Tibial artery (tissue), 4 donors: Measurements from ENCODE around the gene MED12L.

Experiments
- DNase-seq, 2 donors: peaks; one replicate each; pipeline ENCODE4 v3.0.0-alpha.2; 2019
- H3K27ac ChIP-seq, 2 donors: fragments of 200-600 bp; sonication (generic) in 1 of 2; 1 replicate in 1 of 2; 2 replicates in 1 of 2; pipeline ENCODE4 v1.5.1; 2018 to 2019; ENCODE audit warnings: mild to moderate bottlenecking in 1 of 2
- H3K27me3 ChIP-seq, 2 donors: fragments of 200-600 bp; sonication (generic) in 1 of 2; one replicate each; pipeline versions ENCODE4 v1.5.1 to v1.6.0; 2016 to 2019
- H3K36me3 ChIP-seq, 3 donors: fragments of 200-600 bp; sonication (generic) in 2 of 3; one replicate each; pipeline ENCODE4 v1.5.1; 2016 to 2019; ENCODE audit warnings: mild to moderate bottlenecking in 2 of 3
- H3K4me1 ChIP-seq, 4 donors: fragments of 200-600 bp; sonication (generic) in 2 of 4; 1 replicate in 3 of 4; 2 replicates in 1 of 4; pipeline ENCODE4 v1.5.1; 2016 to 2019
- H3K4me3 ChIP-seq, 2 donors: fragments of 200-600 bp; sonication (generic) in 1 of 2; 1 replicate in 1 of 2; 2 replicates in 1 of 2; pipeline ENCODE4 v1.5.1; 2018 to 2019; ENCODE audit warnings: mild to moderate bottlenecking in 2 of 2
- H3K9me3 ChIP-seq, 3 donors: fragments of 200-600 bp; sonication (generic) in 1 of 3; one replicate each; pipeline ENCODE4 v1.5.1; 2016 to 2019
- CTCF ChIP-seq, 2 experiments: fragments of 200-600 bp in 1 of 2; fragments of 450-650 bp in 1 of 2; IDR thresholded peaks; one replicate each; pipeline ENCODE4 v1.5.1; 2017 to 2019; ENCODE audit warnings: antibody characterized with exemption in 2 of 2, mild to moderate bottlenecking in 1 of 2, moderate library complexity in 1 of 2
- intact Hi-C: fragments of 100-400 bp; cut with DNase I; formaldehyde crosslinking; loops from one replicate; pipeline ENCODE4 v1.15.0; 2023; ENCODE audit warnings: low total_unique reads

MED12L gene

DNA sequence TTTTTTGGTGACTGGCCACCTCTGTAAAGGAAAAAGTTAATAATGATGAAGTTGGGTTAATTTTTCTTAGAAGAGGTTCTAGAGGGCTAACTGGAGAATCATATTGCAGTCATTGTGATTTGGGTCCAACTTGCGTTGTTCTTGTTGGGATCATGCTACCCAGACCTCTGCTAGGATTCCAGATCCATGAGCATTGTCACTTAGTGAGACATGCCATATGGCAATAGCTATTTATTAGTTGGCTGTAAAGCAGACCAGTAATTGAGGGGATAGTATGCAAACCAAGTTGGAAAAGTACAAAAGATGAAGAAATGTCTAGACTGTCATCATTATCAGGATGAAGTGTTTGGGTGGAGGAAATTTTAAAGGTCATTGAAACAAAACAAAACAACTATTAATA lies 329.8 kb downstream of the MED12L start:
- H3K27me3 ChIP-seq: no peaks in the 10 kb centered on the region
- H3K36me3 ChIP-seq: no peaks in the 10 kb centered on the region
- no peak for TF ChIP-seq CTCF (IDR thresholded peaks at IDR 0.05)
- H3K9me3 ChIP-seq: peaks cover 0 to 4% (median 0%) of the 10 kb centered on the region in 3 donors
- H3K4me3 ChIP-seq: no peak overlapping the region
- DNase-seq: no peak
- H3K4me1 ChIP-seq: no peaks in the 10 kb centered on the region
- intact Hi-C loops: no loop called here
- no peak overlapping the region for H3K27ac ChIP-seq

DNA sequence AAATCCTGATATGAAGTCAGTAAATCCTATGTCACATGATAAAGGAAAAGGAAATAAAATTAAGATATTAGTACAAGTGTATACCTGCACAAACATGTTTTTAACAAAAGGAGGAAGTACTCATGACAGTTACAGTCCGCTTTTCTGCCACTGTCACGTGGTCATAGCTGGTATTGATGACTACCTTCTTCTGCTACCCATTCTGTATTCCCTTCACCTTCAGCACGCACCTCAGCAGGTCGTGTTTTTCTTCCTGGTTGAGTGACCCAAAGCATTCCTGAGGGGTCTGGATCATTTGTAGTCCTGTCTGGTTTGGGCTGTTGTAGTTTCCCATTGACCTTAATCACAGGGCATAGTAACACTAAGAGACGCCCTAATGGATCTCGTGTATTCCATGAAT lies 334.3 kb downstream of the MED12L start:
- Histone ChIP-seq H3K4me3 (no peak overlapping the region), H3K36me3 (no peaks in the 10 kb centered on the region), H3K27ac (no peak overlapping the region), H3K27me3 (no peaks in the 10 kb centered on the region), H3K9me3 (no peaks in the 10 kb centered on the region), H3K4me1 (no peaks in the 10 kb centered on the region)
- TF ChIP-seq CTCF (IDR thresholded peaks at IDR 0.05): no peak
- intact Hi-C loops: no loop called here
- no peak for DNase-seq

GRCh38 chr3:151421938-151422337 lies 336.5 kb downstream of the MED12L start:
- H3K4me3 ChIP-seq: no peak overlapping the region
- intact Hi-C loops: no loop called here
- no peaks in the 10 kb centered on the region for H3K27me3 ChIP-seq
- H3K36me3 ChIP-seq: no peaks in the 10 kb centered on the region
- H3K4me1 ChIP-seq: no peaks in the 10 kb centered on the region
- no peaks in the 10 kb centered on the region for H3K9me3 ChIP-seq
- H3K27ac ChIP-seq: no peak overlapping the region
- no peak for TF ChIP-seq CTCF (IDR thresholded peaks at IDR 0.05)
- DNase-seq: no peak

DNA sequence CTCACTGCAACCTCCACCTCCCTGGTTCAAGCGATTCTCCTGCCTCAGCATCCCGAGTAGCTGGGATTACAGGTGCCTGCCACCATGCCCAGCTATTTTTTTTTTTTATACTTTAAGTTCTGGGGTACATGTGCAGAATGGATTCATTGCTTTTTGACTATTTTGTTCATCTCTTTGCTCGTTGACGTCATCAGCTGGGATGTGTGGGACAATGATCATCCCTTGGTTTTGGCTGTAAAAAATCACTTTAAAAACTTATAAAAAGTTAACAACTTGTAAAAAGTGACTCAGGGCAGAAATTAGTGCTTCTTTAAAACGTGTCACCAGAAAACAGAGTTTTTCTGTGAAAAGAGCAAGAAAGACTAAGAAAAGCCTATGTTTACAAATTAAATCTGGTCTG lies 337.6 kb downstream of the MED12L start:
- Histone ChIP-seq H3K4me1 (no peaks in the 10 kb centered on the region), H3K27ac (no peak overlapping the region), H3K4me3 (no peak overlapping the region), H3K9me3 (no peaks in the 10 kb centered on the region), H3K27me3 (no peaks in the 10 kb centered on the region), H3K36me3 (no peaks in the 10 kb centered on the region)
- DNase-seq: no peak
- no peak for TF ChIP-seq CTCF (IDR thresholded peaks at IDR 0.05)
- intact Hi-C loops: no loop called here

DNA sequence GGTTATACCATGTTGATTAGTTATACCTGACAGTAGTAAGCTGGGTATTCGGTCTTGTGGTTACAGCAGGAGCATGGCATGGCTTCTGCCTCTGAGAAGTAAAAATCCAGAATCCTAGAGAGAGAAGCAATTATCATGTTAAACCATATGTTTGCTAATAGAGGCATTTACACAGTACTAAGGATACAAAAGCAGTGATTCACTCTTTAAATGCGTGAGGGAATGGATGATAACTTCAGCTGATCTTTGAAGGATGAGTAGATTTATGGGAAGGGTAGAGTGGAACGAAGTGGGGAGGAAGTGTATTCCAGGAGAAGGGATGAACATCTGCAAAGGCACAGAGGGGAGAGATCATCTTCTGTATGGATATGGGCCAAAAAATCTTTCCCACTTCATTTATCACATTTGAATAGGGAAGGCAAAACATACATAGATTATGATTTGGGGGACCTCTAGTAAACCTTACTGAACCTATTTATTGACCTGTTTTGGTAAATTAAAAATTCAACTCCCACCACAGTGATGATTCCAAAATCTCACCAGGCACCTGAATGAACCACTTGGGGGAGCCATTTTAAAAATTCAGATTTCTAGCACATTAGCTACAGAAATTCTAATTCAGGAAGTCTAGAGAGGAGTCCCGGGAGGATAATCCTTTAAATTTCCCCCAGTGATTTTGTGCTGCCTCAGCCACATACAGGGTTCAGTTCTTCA lies 340.3 kb downstream of the MED12L start:
- TF ChIP-seq CTCF (IDR thresholded peaks at IDR 0.05): no peak
- intact Hi-C loops: no loop called here

DNA sequence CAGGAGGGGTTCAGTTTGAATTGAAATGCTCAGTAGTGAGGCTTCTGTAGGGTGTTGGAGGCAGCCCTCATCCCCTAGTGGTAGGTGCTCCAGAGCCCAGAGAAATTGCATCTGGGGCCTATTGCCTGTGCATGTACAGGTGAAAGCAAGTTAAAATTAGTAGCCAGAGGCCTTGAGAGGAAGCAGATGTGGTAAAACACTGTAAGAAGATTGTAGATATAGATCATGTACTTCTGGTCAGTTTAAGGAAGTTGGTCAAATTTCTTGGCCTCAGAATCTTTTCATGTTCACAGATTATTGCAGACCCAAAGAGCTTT lies 340.8 kb downstream of the MED12L start:
- Histone ChIP-seq H3K27me3 (no peaks in the 10 kb centered on the region), H3K4me1 (no peaks in the 10 kb centered on the region), H3K9me3 (no peaks in the 10 kb centered on the region), H3K36me3 (no peaks in the 10 kb centered on the region), H3K4me3 (no peak overlapping the region), H3K27ac (no peak overlapping the region)
- no peak for TF ChIP-seq CTCF (IDR thresholded peaks at IDR 0.05)
- DNase-seq: no peak
- intact Hi-C loops: no loop called here

More for the DNA sequence above, 340.3 kb downstream of the MED12L start:
- DNase-seq: no peak
- Histone ChIP-seq H3K9me3 (no peaks in the 10 kb centered on the region), H3K27me3 (no peaks in the 10 kb centered on the region), H3K4me1 (no peaks in the 10 kb centered on the region), H3K4me3 (no peak overlapping the region), H3K27ac (no peak overlapping the region), H3K36me3 (no peaks in the 10 kb centered on the region)
